HG03045 (cell line): ENCODE measurements around the gene FGD5.

Source experiments
- ATAC-seq: cut with Tn5 transposase; IDR thresholded peaks from one replicate; pipeline ENCODE4 v1.9.1; 2021; ENCODE audit warnings: mild to moderate bottlenecking, moderate library complexity; ENCODE audit not compliant: unreplicated experiment

FGD5 gene

GRCh38 chr3:14787630-14788029 is 31.1 kb upstream of the FGD5 start:
- ATAC-seq = no peak

GRCh38 chr3:14788644-14789043 is 30.1 kb upstream of the FGD5 start:
- ATAC-seq = no peak

GRCh38 chr3:14789221-14789620 is 29.5 kb upstream of the FGD5 start:
- no peak for ATAC-seq

- ATAC-seq = no peak
Measured at GRCh38 chr3:14789640-14790285, 29.0 kb upstream of the FGD5 start.

DNA sequence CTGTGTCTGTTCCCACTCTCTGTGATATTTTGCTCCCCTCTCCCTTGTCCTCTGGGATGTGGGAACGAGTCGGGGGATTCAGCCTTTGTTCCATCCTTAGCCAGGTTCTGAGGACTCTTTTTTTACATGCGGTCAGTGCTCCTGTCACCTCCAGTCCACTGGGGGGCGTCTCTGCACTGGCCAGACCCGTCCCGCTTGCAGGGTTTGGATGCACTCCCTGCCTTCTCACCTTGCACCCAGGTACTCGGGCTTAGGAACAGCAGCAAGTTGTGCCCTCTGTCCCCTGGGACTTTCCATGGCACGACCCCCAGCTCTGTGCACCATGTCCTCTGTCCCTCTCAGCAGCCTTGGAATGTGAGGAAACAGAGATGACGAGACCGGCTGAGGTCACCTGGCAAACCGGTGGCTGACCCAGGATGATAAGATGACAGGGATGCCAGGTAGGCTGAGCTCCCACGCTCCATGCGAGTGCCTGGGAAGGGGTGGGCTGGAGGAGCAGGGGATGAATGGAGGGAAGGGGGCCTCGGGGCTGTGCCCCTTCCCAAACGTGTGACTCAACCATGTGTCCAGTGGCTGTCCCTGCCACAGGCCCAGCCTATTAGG is 27.3 kb upstream of the FGD5 start:
- no peak for ATAC-seq

DNA sequence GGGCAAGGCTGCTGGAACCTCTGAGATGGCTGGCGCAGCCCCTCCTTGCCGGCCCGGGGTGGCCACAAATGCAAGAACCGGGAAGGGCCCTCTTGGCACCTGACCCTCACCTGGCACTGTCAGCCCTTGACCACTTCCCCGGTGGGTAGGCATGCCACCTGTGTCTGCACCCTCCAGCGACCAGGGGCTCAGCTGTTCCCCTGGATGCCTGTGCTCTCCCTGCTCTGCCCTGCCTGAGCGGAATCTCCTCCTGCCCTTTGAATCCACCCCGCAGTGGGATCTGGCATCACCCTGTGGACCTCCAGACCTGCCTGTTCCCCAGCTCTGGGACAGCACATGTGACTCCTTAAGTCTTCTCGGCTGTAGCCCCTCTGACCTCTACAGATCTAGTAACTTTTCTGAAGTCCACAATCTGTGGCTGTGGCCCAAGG is 26.1 kb upstream of the FGD5 start:
- ATAC-seq = no peak

- no peak for ATAC-seq
Measured at GRCh38 chr3:14793126-14793857, 25.5 kb upstream of the FGD5 start.

DNA sequence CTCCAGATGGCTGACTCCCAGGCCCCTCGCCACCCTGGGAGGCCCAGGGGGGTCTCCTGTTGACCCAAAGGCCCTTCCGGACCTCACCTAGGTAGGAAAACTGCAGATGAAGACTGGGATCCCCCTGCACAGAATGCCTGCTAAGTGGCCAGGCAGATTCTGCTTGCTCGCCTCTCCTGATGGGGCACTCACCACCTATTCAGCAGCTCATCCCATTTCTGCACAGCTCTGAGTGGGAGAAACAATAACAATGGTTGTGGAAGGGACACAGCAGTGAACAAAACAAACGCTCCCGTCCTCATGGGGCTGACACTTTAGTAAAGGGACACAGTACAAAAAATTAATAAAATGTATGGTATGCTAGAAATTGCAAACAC is 24.9 kb upstream of the FGD5 start:
- ATAC-seq = no peak

DNA sequence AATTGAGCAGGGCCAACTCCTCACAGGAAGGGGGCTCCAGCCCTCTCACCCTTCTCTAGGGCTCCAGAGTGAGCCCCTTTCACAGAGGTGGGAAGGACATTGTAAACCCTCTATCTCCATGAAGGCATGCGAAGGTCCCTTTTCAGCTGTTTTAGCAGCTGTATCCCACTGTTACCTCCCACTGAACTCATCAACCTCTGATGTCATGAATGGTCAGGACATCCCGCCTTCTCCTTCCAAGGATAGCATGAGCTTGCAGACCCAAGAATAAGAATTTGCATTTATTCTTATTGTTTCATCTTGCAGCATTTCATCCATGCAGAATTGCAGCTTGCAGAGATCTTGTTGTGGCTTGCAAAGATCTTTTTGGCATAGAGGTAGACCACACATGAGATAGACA is 24.3 kb upstream of the FGD5 start:
- no peak for ATAC-seq

DNA sequence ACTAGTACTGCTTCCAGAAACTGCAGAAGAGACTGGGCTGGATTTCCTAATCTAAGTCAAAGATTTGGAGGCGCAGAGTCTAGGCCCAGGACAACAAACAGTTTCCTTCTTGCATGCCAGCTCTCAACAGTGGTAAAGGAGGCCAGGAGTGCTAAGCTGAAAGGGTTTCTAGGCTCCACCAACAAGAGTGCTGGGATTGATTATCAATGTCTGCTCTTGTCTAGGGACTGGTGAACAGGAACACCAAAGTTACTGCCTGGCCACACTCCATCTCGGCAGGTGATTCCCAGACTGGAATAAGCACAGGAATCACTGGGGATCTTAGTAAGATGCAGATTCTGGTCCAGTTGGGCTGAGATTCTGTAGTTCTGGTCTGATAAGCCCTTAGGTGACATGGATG is 22.8 kb upstream of the FGD5 start:
- ATAC-seq = no peak

- ATAC-seq = no peak
Measured at GRCh38 chr3:14796403-14797077, 22.2 kb upstream of the FGD5 start.

DNA sequence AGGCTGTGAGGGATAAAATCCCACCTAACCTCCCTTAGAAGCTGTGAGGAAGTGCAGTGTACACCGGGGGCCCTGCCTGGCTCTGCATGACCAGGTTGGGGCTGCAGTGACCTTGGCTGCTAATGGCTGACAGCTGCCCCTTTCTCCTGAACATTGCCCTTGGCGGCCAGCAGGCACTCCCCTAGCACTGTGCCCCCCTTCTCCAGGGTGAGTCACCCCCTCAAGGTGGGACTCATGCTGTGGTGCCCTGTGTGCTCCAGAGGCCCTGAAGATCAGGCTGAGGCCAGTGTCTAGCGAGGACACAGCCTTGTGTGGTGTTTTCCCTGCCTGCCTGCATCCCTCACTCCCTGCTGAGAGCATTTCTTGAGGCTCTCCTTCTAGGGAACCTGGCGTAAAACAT is 21.0 kb upstream of the FGD5 start:
- no peak for ATAC-seq

DNA sequence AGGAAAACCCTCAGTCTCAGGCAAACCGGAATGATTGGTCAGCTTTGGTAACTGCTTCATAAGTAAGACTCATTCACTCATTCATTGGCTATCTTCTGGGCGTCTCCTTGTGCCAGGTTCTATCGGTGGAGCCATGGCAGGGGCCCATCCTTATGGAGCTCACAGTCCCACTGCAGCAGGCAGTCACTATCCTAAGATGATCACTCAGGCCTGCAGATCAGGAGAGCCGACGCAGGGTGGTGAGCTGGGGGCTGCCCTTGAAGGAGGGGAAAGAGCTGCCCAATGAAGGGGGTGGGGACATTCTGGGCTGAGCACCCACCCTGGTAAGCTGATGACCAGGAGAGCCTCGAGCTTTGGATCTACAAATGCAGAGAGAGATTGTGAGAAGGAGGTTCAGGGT is 20.5 kb upstream of the FGD5 start:
- no peak for ATAC-seq

DNA sequence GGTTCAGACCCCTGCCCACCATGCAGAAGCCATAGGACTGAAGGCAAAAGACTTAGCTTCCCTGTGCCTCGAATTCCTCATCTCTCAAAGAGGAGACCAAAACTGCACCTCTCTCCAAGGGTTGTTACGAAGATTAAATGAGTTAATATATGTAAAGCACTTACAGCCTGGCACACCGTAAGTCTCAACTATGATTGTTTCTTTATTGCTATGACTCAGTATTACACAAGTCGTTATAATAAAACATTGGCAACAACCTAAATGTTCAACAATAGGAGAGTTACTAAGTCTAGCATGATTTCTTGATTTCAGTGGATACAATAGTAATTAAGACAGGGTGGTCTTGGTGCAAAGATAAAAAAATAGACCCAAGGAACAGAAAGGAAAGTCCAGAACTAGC is 19.6 kb upstream of the FGD5 start:
- ATAC-seq = no peak

DNA sequence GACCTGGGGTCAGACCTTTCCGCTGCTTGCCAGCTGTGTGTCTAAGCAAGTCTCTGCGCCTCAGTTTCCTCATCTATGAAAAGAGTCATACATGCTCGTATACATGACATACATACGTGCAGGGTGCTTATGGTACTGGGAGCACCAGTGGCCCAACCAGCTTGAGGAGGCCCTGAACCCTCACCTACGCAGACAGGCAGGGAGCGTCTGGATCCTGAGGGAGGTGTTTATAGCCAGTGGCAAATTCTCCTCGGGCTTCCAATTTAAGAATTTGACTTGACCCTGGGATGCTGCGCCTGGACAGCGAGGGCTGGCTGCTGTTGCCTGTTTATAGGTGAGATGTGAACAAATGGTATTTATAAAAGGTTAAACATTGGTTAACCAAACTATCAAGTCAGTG is 17.7 kb upstream of the FGD5 start:
- ATAC-seq = no peak

GRCh38 chr3:14801668-14802380 is 16.9 kb upstream of the FGD5 start:
- no peak for ATAC-seq

GRCh38 chr3:14802381-14802731 is 16.4 kb upstream of the FGD5 start:
- no peak for ATAC-seq

DNA sequence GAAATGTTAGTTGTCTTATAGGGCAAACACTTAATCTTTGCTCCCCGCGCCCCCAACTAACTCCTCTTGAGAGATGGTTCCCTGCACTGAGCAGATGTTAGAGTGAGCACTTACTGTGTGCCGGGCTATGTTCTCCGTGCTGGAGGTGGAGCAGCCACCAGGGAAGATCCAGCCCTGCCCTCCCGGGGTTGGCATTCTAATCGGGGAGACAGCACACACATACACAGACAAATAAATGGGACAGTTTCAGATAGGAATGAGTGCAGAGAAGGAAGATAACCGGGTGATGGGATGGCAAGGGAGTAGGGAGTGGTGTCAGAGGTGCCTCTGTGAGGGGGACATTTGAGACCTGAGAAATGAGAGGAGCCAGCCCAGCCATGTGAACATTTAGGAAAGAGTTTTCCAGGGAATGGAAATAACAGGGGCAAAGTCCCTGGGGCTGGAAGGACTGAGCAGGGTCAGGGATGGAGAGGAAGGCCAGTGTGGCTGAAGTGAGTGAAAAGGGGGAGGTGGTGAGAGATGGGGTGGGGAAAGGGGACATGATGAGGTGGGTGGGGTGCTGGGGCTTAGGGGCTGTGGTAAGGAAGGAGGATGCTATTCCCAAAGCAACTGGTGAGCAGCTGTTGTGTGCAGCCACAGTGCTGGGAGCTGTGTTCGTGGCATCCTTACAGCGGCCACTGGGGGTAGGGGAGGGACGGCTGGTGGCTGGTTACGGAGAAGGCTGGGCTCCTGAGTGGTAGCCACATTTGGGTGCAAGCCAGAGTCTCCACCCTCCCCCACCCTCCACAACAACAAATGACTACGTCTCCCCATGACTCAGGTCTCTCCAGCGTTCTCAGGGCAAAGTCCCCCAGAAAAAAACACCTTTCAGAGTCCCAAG is 15.4 kb upstream of the FGD5 start:
- no peak for ATAC-seq

- ATAC-seq = no peak
Measured at GRCh38 chr3:14803981-14804834, 14.6 kb upstream of the FGD5 start.
